HepG2 (cell line): ENCODE results near the gene RSPRY1. TPM values are rescaled to one million over a fixed set of nuclear protein-coding genes. Genes with fewer than 3 reads are reported as not detected.

Experiments used
- ATAC-seq: fragments of 200-7000 bp; cut with Tn5 transposase; 3 replicates; pipeline ENCODE4 v1.9.1; 2020; ENCODE audit warnings: mild to moderate bottlenecking, moderate library complexity
- BruUV-seq: library from RNA; stranded (reverse); fragments of 400-500 nt; replicated peaks from 2 replicates; lab custom pipeline; 2021; lab: Mats Ljungman, UMichigan
- CTCF ChIA-PET: fragments of 300-600 bp; formaldehyde crosslinking; extraction: SDS; loops from one replicate; lab custom pipeline; 2021; ENCODE audit warnings: low total read pairs, inconsistent platforms, low intra/inter-chr PET ratio; lab: Yijun Ruan, JAX
- POLR2A ChIA-PET: fragments of 350-600 bp; sonication (Branson Sonifier 250); formaldehyde crosslinking; loops from one replicate; lab custom pipeline; 2020; ENCODE audit warnings: antibody characterized with exemption, inconsistent platforms; lab: Yijun Ruan, JAX
- DNase-seq: peaks from one replicate; pipeline ENCODE4 v3.0.0-alpha.2; 2015; ENCODE audit warnings: low spot score
- FAIRE-seq: peaks from 3 replicates; lab custom pipeline; 2011; peaks lifted over from hg19 to GRCh38; lab: Jason Lieb, UNC
- H2AFZ ChIP-seq: one replicate; pipeline ENCODE4 v1.6.1; 2011; ENCODE audit warnings: low read length, inconsistent platforms
- H3K27ac ChIP-seq: fragments of 300-600 bp; 3 replicates; pipeline ENCODE4 v1.8.0; 2011; ENCODE audit warnings: mixed run types, mild to moderate bottlenecking, mixed read lengths, low read length, inconsistent platforms; ENCODE audit not compliant: insufficient read depth; ENCODE audit errors: extremely low read length
- H3K27me3 ChIP-seq, 2 experiments: fragments of 200-600 bp in 1 of 2; 2 replicates in 1 of 2; 3 replicates in 1 of 2; pipeline versions ENCODE4 v1.6.0 to v1.8.0; 2011; ENCODE audit warnings: low read length in 2 of 2, mild to moderate bottlenecking in 2 of 2, moderate library complexity in 2 of 2, inconsistent platforms in 1 of 2; ENCODE audit not compliant: insufficient read depth in 2 of 2, control insufficient read depth in 1 of 2
- H3K36me3 ChIP-seq, 2 experiments: fragments of 200-600 bp in 1 of 2; replicated peaks in 1 of 2; 2 replicates in 1 of 2; 3 replicates in 1 of 2; pipeline versions ENCODE4 v1.5.1 to v1.8.0; 2011; ENCODE audit warnings: low read length in 2 of 2, inconsistent platforms in 1 of 2; ENCODE audit not compliant: insufficient read depth in 2 of 2, control insufficient read depth in 1 of 2
- H3K4me1 ChIP-seq: 2 replicates; pipeline ENCODE4 v1.5.1; 2012; ENCODE audit warnings: low read length, inconsistent platforms; ENCODE audit not compliant: insufficient read depth
- H3K4me2 ChIP-seq: 2 replicates; pipeline ENCODE4 v1.6.0; 2011; ENCODE audit warnings: low read depth, low read length, inconsistent platforms
- H3K4me3 ChIP-seq, 3 experiments: fragments of 200-600 bp in 1 of 3; sonication (generic), shearing (Covaris generic) in 1 of 3; replicated peaks in 1 of 3; 2 replicates each; pipeline ENCODE4 v1.5.1; 2011 to 2016; ENCODE audit warnings: low read length in 3 of 3, inconsistent platforms in 2 of 3, low read depth in 2 of 3, mild to moderate bottlenecking in 2 of 3, control low read depth in 1 of 3, mixed read lengths in 1 of 3; ENCODE audit not compliant: insufficient read depth in 1 of 3
- H3K79me2 ChIP-seq: one replicate; pipeline ENCODE4 v1.6.1; 2011; ENCODE audit warnings: low read length, inconsistent platforms; ENCODE audit not compliant: insufficient read depth
- H3K9ac ChIP-seq: 2 replicates; pipeline ENCODE4 v1.6.0; 2011; ENCODE audit warnings: mild to moderate bottlenecking, low read depth, low read length, inconsistent platforms; ENCODE audit not compliant: insufficient read depth
- H3K9me3 ChIP-seq: 2 replicates; pipeline ENCODE4 v1.5.1; 2012; ENCODE audit warnings: mild to moderate bottlenecking, low read length
- H4K20me1 ChIP-seq: 2 replicates; pipeline ENCODE4 v1.6.0; 2011; ENCODE audit warnings: inconsistent platforms, mild to moderate bottlenecking, low read length, moderate library complexity; ENCODE audit not compliant: insufficient read depth
- CEBPB ChIP-seq: IDR thresholded peaks from 2 replicates; pipeline ENCODE4 v1.6.1; 2011; ENCODE audit warnings: low read depth, low read length, improper control_type of control experiment, borderline replicate concordance
- CSRNP2 ChIP-seq: sonication (generic); formaldehyde crosslinking; conservative IDR thresholded peaks from 2 replicates; pipeline ENCODE4 v1.8.0; 2022; ENCODE audit warnings: low read depth, missing genetic modification reagents
- GATAD2A ChIP-seq: IDR thresholded peaks from 2 replicates; pipeline ENCODE4 v1.6.1; 2016
- GFI1 ChIP-seq: sonication (generic); formaldehyde crosslinking; IDR thresholded peaks from 2 replicates; pipeline ENCODE4 v1.5.0; 2020; ENCODE audit warnings: missing genetic modification reagents, mild to moderate bottlenecking, borderline replicate concordance
- ISX ChIP-seq: sonication (generic); formaldehyde crosslinking; conservative IDR thresholded peaks from 2 replicates; pipeline ENCODE4 v1.5.0; 2020; ENCODE audit warnings: missing genetic modification reagents
- MATR3 ChIP-seq: sonication (generic); formaldehyde crosslinking; IDR thresholded peaks from 2 replicates; pipeline ENCODE4 v1.4.0; 2020; ENCODE audit warnings: missing genetic modification reagents
- MEIS2 ChIP-seq: sonication (generic); formaldehyde crosslinking; IDR thresholded peaks from 2 replicates; pipeline ENCODE4 v1.9.0; 2021; ENCODE audit warnings: mild to moderate bottlenecking, missing genetic modification reagents
- MTF1 ChIP-seq: sonication (generic); formaldehyde crosslinking; IDR thresholded peaks from 2 replicates; pipeline ENCODE4 v1.5.0; 2020; ENCODE audit warnings: missing genetic modification reagents
- NFATC3 ChIP-seq: sonication (generic); formaldehyde crosslinking; IDR thresholded peaks from 2 replicates; pipeline ENCODE4 v1.5.1; 2020; ENCODE audit warnings: mild to moderate bottlenecking, missing genetic modification reagents
- NFRKB ChIP-seq: fragments of 450-650 bp; IDR thresholded peaks from 2 replicates; pipeline ENCODE4 v1.6.1; 2017
- RXRB ChIP-seq: IDR thresholded peaks from 2 replicates; pipeline ENCODE4 v1.6.1; 2016; ENCODE audit warnings: borderline replicate concordance, missing genetic modification reagents, missing compliant biosample characterization
- SOX6 ChIP-seq, 2 experiments: fragments of 450-650 bp in 1 of 2; sonication (generic) in 1 of 2; formaldehyde crosslinking in 1 of 2; IDR thresholded peaks; 2 replicates each; pipeline versions ENCODE4 v1.4.0 to v1.6.1; 2017 to 2020; ENCODE audit warnings: antibody characterized with exemption in 1 of 2, mild to moderate bottlenecking in 1 of 2, missing genetic modification reagents in 1 of 2
- SRSF4 ChIP-seq: fragments of 200-400 bp; formaldehyde crosslinking; IDR thresholded peaks from one replicate; pipeline ENCODE4 v1.6.1; 2018; ENCODE audit warnings: mild to moderate bottlenecking, low read depth, low read length, moderate library complexity; ENCODE audit not compliant: poor library complexity, severe bottlenecking
- TEAD3 ChIP-seq: optimal IDR thresholded peaks from 2 replicates; pipeline ENCODE3; 2016; ENCODE audit warnings: borderline replicate concordance
- TEF ChIP-seq: sonication (generic); formaldehyde crosslinking; IDR thresholded peaks from 2 replicates; pipeline ENCODE4 v1.5.0; 2020; ENCODE audit warnings: missing genetic modification reagents
- ZFP82 ChIP-seq: sonication (generic); formaldehyde crosslinking; IDR thresholded peaks from 2 replicates; pipeline ENCODE4 v1.5.1; 2020; ENCODE audit warnings: mild to moderate bottlenecking, missing genetic modification reagents, borderline replicate concordance
- ZFY ChIP-seq: sonication (generic); formaldehyde crosslinking; IDR thresholded peaks from 2 replicates; pipeline ENCODE4 v1.4.0; 2020; ENCODE audit warnings: missing genetic modification reagents
- ZNF543 ChIP-seq: sonication (generic); formaldehyde crosslinking; IDR thresholded peaks from 2 replicates; pipeline ENCODE4 v1.4.0; 2020; ENCODE audit warnings: mild to moderate bottlenecking, missing genetic modification reagents
- ZNF678 ChIP-seq: sonication (generic); formaldehyde crosslinking; IDR thresholded peaks from 2 replicates; pipeline ENCODE4 v1.4.0; 2020; ENCODE audit warnings: mild to moderate bottlenecking, missing genetic modification reagents
- ZNF746 ChIP-seq: sonication (generic); formaldehyde crosslinking; IDR thresholded peaks from 2 replicates; pipeline ENCODE4 v1.8.0; 2022; ENCODE audit warnings: mild to moderate bottlenecking, missing genetic modification reagents
- ZNF766 ChIP-seq: sonication (generic); formaldehyde crosslinking; IDR thresholded peaks from 2 replicates; pipeline ENCODE4 v1.5.0; 2020; ENCODE audit warnings: missing genetic modification reagents, borderline replicate concordance
- in situ Hi-C: cut with HindIII; loops from 2 replicates; pipeline ENCODE4 v1.10.0; 2017; ENCODE audit warnings: low pct_unique_long_range_greater_than_20kb; ENCODE audit not compliant: extremely low pct_ligation_motif_present
- intact Hi-C: fragments of 100-400 bp; cut with micrococcal nuclease; formaldehyde crosslinking; loops from one replicate; pipeline ENCODE4 v1.10.0; 2022; ENCODE audit not compliant: unreplicated experiment
- polyA plus RNA-seq, 8 experiments: library from polyadenylated mRNA; depleted of rRNA in 3 of 8; stranded (reverse) in 7 of 8; unstranded in 1 of 8; fragments of >200 nt; fragmentation: Illumina TruSeq in 4 of 8; extraction: Trizol in 4 of 8; gene quantifications; 2 replicates each; pipeline versions ENCODE4 v1.2.1 to v1.2.3, GENCODE V29; 2011 to 2016; ENCODE audit warnings: low read depth in 4 of 8, missing spikeins in 1 of 8, mixed read lengths in 1 of 8; ENCODE audit not compliant: insufficient read depth in 1 of 8
- total RNA-seq, 5 experiments: library from RNA; depleted of rRNA; stranded (reverse); fragments of >200 nt; fragmentation: Illumina TruSeq; extraction: Trizol; gene quantifications; 2 replicates each; pipeline ENCODE4 v1.2.3, GENCODE V29; 2016; ENCODE audit warnings: low read depth in 1 of 5

RSPRY1 gene
- total and polyA plus RNA-seq, 2 of the 13 experiments (the other 11 are each of a cell fraction or from before 2014, with no cell fraction given) = 53.4 to 61.0 TPM

- TF ChIP-seq MEIS2 (CRISPR knock-in tag) = no peak
- 0 out of 2 replicates have a peak, but pooled peaks have one; percentile 26 for TF ChIP-seq ZFP82 (CRISPR knock-in tag)
- peak; percentile 49; the same call in 1 of the 2 replicates for TF ChIP-seq CEBPB
- TF ChIP-seq, all 625 proteins: peak for 17
These were observed 6.8 kb downstream of the RSPRY1 start (continued) for GRCh38 chr16:57192720-57193486.

GRCh38 chr16:57194512-57194911 is 8.4 kb downstream of the RSPRY1 start:
- Histone ChIP-seq H3K9me3 (no peaks in the 10 kb centered on the region), H3K79me2 (peaks cover 96% of the 10 kb centered on the region), H3K27ac (peak overlapping the region; percentile 56), H3K4me1 (peaks cover 98% of the 10 kb centered on the region), H3K4me2 (peak overlapping the region; percentile 37), H4K20me1 (peaks cover 52% of the 10 kb centered on the region), H3K9ac (no peak overlapping the region), H3K27me3 (no peaks in the 10 kb centered on the region; a peak in 1 of 5 replicates), H3K4me3 (peak overlapping the region in 1 of 3 experiments; percentile 11; a peak in 2 of 6 replicates), H3K36me3 (peaks cover 2 to 14% of the 10 kb centered on the region in 2 experiments; a peak in 4 of 5 replicates), H2AFZ (no peak overlapping the region)
- in situ Hi-C loops = no loop called here
- CTCF ChIA-PET = no interaction called here
- DNase-seq (peak; percentile 96), ATAC-seq (peak; percentile 97), FAIRE-seq (peak; percentile 81)
- intact Hi-C loops = loop anchor here (1.0 kb wide), 1 partner anchor 8 kb away; the partner anchor contains the start of genes PSME3IP1 and RSPRY1
- POLR2A ChIA-PET = interaction anchor here (0.7 to 1.9 kb wide), 5 partner anchors 9 to 178 kb away, joined by 3 to 33 read pairs (median 6); partner anchors contain the start of genes CX3CL1, PSME3IP1 and RSPRY1
- no TSS peak for BruUV-seq
- no peak for TF ChIP-seq ZFY (CRISPR knock-in tag)
- no peak for TF ChIP-seq ZNF766
- TF ChIP-seq GFI1 = peak; percentile 48; the same call in 1 of the 2 replicates
- TF ChIP-seq NFATC3 (CRISPR knock-in tag) = no peak
- TF ChIP-seq SOX6 (IDR thresholded peaks at IDR 0.05) = no peak
- peak; percentile 89 for TF ChIP-seq SOX6 (CRISPR knock-in tag; IDR thresholded peaks at IDR 0.05)
- peak; percentile 96 for TF ChIP-seq TEAD3 (CRISPR knock-in tag)
- no peak for TF ChIP-seq MTF1
- no peak for TF ChIP-seq MATR3
- TF ChIP-seq TEF (CRISPR knock-in tag) = no peak
- TF ChIP-seq GATAD2A (CRISPR knock-in tag) = peak; percentile 93
- TF ChIP-seq SRSF4 = no peak
- TF ChIP-seq NFRKB = no peak
- no peak for TF ChIP-seq ZNF746 (CRISPR knock-in tag)
- TF ChIP-seq RXRB (CRISPR knock-in tag) = peak; percentile 75; the same call in 1 of the 2 replicates
- no peak for TF ChIP-seq ZNF543 (CRISPR knock-in tag)
- TF ChIP-seq ISX (CRISPR knock-in tag) = no peak
- TF ChIP-seq CSRNP2 (CRISPR knock-in tag) = no peak
- TF ChIP-seq ZNF678 (CRISPR knock-in tag) = no peak
